Epithelial cell of proximal tubule (primary cell): ENCODE data around the gene AUTS2. TPM values are rescaled to one million over a fixed set of nuclear protein-coding genes. Genes with fewer than 3 reads are reported as not detected.

Experiments
- DNase-seq: peaks from one replicate; pipeline ENCODE4 v3.0.0-alpha.2; 2011; ENCODE audit warnings: low read depth
- H3K4me3 ChIP-seq: 2 replicates; pipeline ENCODE4 v1.5.1; 2011; ENCODE audit warnings: low read depth, mild to moderate bottlenecking, low read length
- total RNA-seq: library from RNA; depleted of rRNA; stranded (reverse); fragments of >200 nt; gene quantifications from 2 replicates; pipeline ENCODE4 v1.2.3, GENCODE V29; 2015
- TF ChIP-seq, protein P1 (sequence below): conservative IDR thresholded peaks from 2 replicates; pipeline ENCODE4 v1.5.1; 2012; ENCODE audit warnings: low read depth, mild to moderate bottlenecking, low read length

The AUTS2 gene
- total RNA-seq, 1 donor from 2014 or later: 10.0 TPM

DNA sequence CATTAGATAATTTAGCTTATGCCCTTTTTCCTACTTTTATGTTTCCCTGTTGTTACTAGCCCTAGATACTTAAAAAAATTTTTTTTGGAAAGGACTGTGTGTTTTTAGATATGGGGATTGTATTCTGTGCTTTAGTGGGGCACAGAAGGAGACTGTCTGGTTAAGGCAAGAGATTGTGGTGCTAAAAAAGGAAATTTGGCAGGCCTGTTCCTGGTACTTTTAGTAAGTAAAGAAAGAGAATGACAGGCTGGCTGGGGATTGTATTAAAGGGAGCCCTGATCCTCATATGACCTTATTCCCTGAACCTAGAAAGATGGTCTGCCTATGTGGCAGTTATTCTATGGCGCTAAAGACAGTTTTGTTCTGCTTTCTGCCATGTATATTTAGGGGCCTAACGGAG is 74.8 kb downstream of the AUTS2 start:
- DNase-seq: no peak
- TF ChIP-seq, protein P1, sequence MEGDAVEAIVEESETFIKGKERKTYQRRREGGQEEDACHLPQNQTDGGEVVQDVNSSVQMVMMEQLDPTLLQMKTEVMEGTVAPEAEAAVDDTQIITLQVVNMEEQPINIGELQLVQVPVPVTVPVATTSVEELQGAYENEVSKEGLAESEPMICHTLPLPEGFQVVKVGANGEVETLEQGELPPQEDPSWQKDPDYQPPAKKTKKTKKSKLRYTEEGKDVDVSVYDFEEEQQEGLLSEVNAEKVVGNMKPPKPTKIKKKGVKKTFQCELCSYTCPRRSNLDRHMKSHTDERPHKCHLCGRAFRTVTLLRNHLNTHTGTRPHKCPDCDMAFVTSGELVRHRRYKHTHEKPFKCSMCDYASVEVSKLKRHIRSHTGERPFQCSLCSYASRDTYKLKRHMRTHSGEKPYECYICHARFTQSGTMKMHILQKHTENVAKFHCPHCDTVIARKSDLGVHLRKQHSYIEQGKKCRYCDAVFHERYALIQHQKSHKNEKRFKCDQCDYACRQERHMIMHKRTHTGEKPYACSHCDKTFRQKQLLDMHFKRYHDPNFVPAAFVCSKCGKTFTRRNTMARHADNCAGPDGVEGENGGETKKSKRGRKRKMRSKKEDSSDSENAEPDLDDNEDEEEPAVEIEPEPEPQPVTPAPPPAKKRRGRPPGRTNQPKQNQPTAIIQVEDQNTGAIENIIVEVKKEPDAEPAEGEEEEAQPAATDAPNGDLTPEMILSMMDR: no peak
- no peak overlapping the region for H3K4me3 ChIP-seq

DNA sequence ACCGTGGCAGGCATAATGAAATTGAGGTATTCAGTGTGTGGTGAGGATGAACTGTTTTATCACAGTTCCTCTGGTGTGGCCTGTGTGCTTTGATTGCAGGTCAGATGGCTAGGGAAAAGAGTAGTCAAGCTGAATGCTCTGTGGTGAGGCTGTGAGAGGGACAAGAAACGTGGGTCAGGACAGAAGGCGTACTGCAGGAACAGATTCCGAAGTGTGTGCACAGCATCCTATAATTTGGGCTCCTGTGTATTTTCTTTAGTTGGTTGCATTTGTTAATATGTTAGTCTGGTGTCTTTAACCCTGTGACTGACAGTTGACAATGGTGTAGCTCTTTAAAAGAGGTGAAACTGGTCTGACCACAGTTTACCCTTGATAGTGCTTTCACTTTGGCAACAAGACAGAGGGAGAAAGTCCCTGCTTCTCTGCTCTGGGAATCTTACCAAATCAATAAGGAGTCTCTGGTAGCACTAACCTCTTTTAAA is 76.5 kb downstream of the AUTS2 start:
- TF ChIP-seq, protein P1: no peak
- no peak for DNase-seq
- no peak overlapping the region for H3K4me3 ChIP-seq

DNA sequence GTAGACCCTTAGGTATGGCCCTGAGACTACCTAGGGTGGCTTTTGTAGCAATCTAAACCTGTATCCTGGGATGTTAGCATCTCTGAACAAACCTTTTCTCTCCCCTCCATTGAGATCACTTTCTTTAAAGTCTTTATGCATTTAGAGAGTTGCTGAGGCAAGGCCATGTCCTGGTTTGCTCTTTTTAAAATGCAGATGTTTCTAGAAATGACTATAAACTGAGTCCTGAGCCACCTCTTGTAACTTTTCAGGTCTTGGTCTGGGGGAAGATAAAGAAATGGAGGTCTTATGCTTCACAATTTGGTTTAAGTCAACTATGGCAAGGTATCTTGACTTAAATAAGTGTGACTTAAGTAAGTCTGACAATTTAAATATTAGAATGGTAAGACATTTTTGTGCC is 78.0 kb downstream of the AUTS2 start:
- H3K4me3 ChIP-seq: no peak overlapping the region
- TF ChIP-seq, protein P1: no peak
- no peak for DNase-seq

DNA sequence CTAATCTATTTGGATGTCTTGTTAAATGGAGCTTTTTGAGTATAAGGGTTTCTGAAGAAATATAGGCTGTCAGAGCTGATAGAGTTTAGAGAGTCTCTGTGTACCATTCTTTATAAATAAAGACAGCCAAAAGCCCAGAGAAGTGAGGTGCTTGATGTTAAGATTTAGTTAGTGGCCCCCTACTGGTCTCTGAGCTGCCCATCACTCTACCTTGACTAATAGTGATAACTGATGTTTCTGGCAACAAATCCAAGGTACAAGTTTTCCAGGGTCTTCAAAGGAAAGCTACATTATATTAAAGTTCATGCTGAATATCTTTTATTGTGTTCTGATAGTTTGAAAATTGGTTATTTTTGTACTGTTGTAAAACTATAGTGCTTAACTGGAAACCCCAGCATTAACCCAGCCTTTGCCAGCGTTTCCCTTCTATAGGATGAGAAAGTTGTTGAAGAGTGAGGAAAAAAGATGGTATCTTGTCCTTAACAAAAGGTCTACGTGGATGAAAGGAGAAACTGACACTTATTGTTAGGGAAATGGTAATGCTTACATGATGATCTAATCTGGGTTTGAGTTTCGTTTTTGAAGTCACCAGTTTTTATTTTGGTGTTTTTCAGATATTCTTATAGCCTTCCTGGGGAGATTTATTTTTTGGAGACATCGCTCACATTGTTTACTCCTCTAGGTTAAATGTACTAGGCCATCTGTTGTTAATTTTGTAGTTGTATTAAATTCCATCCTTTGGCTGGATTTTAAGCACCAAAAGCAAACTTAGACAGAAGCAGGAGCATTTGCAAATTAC is 79.0 kb downstream of the AUTS2 start:
- TF ChIP-seq, protein P1: peak; percentile 49
- no peak for DNase-seq
- no peak overlapping the region for H3K4me3 ChIP-seq

DNA sequence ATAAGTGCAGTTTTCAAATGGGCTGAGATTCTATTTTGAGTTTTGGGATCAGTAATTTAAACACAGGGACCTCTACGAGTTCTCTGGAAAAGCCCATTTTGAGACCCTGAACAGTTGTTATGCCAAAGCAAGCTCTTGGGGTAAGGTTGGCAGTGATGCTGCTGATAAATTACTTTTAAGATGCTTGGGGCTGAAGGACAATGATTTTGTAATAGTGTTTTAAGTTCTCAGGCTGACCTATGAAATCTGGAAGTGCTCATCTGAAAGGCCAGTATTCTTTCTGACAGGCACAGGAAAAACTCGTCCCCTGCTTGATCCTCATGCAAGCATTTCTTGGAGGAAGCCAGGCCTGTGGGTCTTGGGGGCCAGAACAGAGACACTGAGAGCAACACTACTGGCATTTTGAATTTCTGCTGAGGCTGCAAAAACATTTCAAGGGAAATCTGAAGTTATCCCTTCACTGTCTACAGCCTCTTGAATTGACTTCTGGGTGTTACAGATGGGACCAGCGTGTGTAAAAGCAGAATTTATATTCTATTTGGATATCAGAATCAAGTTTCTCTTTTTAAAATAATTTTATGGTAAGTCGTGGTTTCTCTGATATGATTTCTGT is 79.7 kb downstream of the AUTS2 start:
- TF ChIP-seq, protein P1: no peak
- H3K4me3 ChIP-seq: no peak overlapping the region
- DNase-seq: no peak

DNA sequence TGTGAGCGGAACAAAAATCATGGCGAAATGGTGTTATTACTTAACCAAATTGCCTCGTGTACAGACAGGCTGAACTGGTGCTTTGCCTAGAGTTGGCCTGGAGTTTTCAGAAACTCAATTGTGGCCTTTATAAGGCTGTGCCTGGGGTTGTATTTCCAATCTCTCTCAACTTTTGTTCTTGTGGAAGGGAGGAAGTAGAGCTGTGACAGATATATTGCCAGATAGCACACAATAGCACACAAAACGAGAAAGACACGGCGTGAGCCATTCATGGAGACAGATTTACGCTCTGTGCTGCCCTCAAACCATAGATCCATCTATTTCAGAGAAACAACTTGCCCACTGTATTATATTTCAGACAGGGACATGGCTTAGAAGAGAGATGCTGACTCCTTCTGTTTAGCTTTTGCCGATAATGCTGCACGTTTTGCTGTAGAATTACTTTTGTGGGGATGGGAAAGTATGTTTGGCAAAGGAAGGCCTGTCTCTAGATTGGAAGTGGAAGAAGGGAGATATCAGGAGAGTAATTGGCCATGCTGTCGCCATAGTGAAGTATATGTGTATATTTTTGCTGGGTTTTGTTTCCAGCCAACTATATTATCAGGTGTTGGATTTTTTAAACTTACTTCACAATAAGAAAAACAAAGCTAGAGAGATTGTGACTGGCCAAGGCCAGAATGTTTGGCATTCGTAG is 80.4 kb downstream of the AUTS2 start:
- no peak for DNase-seq
- TF ChIP-seq, protein P1: no peak

More for the DNA sequence above, 80.4 kb downstream of the AUTS2 start:
- H3K4me3 ChIP-seq: no peak overlapping the region
